H9 (cell line): ENCODE data around the gene MORC4. TPM values are rescaled to one million over a fixed set of nuclear protein-coding genes. Genes with fewer than 3 reads are reported as not detected.

Experiments
- DNase-seq: peaks from one replicate; pipeline ENCODE4 v3.0.0-alpha.2; 2017
- H2AFZ ChIP-seq: one replicate; pipeline ENCODE4 v1.6.1; 2013; ENCODE audit warnings: mild to moderate bottlenecking, low read length, control low read depth, moderate library complexity
- H2AK5ac ChIP-seq: 2 replicates; pipeline ENCODE4 v1.6.1; 2013; ENCODE audit warnings: low read length, control low read depth, mixed read lengths; ENCODE audit not compliant: insufficient read length
- H2BK120ac ChIP-seq: one replicate; pipeline ENCODE4 v1.6.1; 2013; ENCODE audit warnings: low read depth, mild to moderate bottlenecking, low read length, control low read depth, inconsistent platforms; ENCODE audit not compliant: poor library complexity, severe bottlenecking
- H2BK12ac ChIP-seq: 2 replicates; pipeline ENCODE4 v1.6.1; 2013; ENCODE audit warnings: low read length, control low read depth, mixed read lengths, low read depth; ENCODE audit not compliant: insufficient read length
- H2BK15ac ChIP-seq: 2 replicates; pipeline ENCODE4 v1.6.1; 2013; ENCODE audit warnings: low read depth, low read length, control low read depth
- H2BK20ac ChIP-seq: one replicate; pipeline ENCODE4 v1.6.1; 2013; ENCODE audit warnings: low read depth, mild to moderate bottlenecking, low read length, control low read depth, inconsistent platforms; ENCODE audit not compliant: poor library complexity, severe bottlenecking
- H2BK5ac ChIP-seq: 2 replicates; pipeline ENCODE4 v1.6.1; 2013; ENCODE audit warnings: low read length, control low read depth, mixed read lengths; ENCODE audit not compliant: insufficient read length
- H3K14ac ChIP-seq: 2 replicates; pipeline ENCODE4 v1.6.1; 2013; ENCODE audit warnings: low read length, control low read depth; ENCODE audit not compliant: insufficient read depth
- H3K18ac ChIP-seq: 2 replicates; pipeline ENCODE4 v1.6.1; 2013; ENCODE audit warnings: low read depth, mild to moderate bottlenecking, mixed read lengths, low read length, control low read depth; ENCODE audit not compliant: insufficient read length
- H3K23ac ChIP-seq: 2 replicates; pipeline ENCODE4 v1.6.1; 2013; ENCODE audit warnings: low read length, control low read depth, mixed read lengths, low read depth; ENCODE audit not compliant: insufficient read length
- H3K23me2 ChIP-seq: 2 replicates; pipeline ENCODE4 v1.6.1; 2013; ENCODE audit warnings: low read depth, mild to moderate bottlenecking, mixed read lengths, low read length, control low read depth; ENCODE audit not compliant: insufficient read length, poor library complexity, severe bottlenecking
- H3K27ac ChIP-seq: 2 replicates; pipeline ENCODE4 v1.5.1; 2013; ENCODE audit warnings: low read length, control low read depth, mixed read lengths, low read depth; ENCODE audit not compliant: insufficient read length
- H3K27me3 ChIP-seq: 2 replicates; pipeline ENCODE4 v1.6.1; 2013; ENCODE audit warnings: low read length, control low read depth, inconsistent platforms; ENCODE audit not compliant: insufficient read depth
- H3K4ac ChIP-seq: 2 replicates; pipeline ENCODE4 v1.6.1; 2013; ENCODE audit warnings: low read depth, mild to moderate bottlenecking, control low read depth, inconsistent platforms, low read length, moderate library complexity
- H3K4me1 ChIP-seq: 2 replicates; pipeline ENCODE4 v1.6.1; 2013; ENCODE audit warnings: low read length, control low read depth, inconsistent platforms; ENCODE audit not compliant: insufficient read depth
- H3K4me2 ChIP-seq: 2 replicates; pipeline ENCODE4 v1.6.1; 2013; ENCODE audit warnings: low read length, control low read depth, mixed read lengths; ENCODE audit not compliant: insufficient read length, insufficient read depth
- H3K56ac ChIP-seq: 2 replicates; pipeline ENCODE4 v1.6.1; 2013; ENCODE audit warnings: low read depth, mild to moderate bottlenecking, mixed read lengths, low read length, control low read depth; ENCODE audit not compliant: insufficient read length
- H3K79me1 ChIP-seq: 2 replicates; pipeline ENCODE4 v1.6.1; 2013; ENCODE audit warnings: low read depth, mild to moderate bottlenecking, moderate library complexity, low read length, control low read depth, inconsistent platforms; ENCODE audit not compliant: insufficient read depth, poor library complexity, severe bottlenecking
- H3K79me2 ChIP-seq: 2 replicates; pipeline ENCODE4 v1.6.1; 2013; ENCODE audit warnings: low read length, control low read depth, inconsistent platforms; ENCODE audit not compliant: insufficient read depth
- H3K9ac ChIP-seq: 2 replicates; pipeline ENCODE4 v1.6.1; 2013; ENCODE audit warnings: low read length, control low read depth, mixed read lengths; ENCODE audit not compliant: insufficient read length; ENCODE audit errors: extremely low read depth
- H3K9me3 ChIP-seq: one replicate; pipeline ENCODE4 v1.6.1; 2013; ENCODE audit warnings: low read depth, low read length, inconsistent platforms; ENCODE audit not compliant: control insufficient read depth
- H3T11ph ChIP-seq: one replicate; pipeline ENCODE4 v1.6.1; 2013; ENCODE audit warnings: mild to moderate bottlenecking, low read length, control low read depth, inconsistent platforms
- H4K20me1 ChIP-seq: one replicate; pipeline ENCODE4 v1.6.1; 2013; ENCODE audit not compliant: control insufficient read depth, insufficient read length, insufficient read depth
- H4K5ac ChIP-seq: 2 replicates; pipeline ENCODE4 v1.6.1; 2013; ENCODE audit warnings: low read depth, mild to moderate bottlenecking, mixed read lengths, low read length, control low read depth; ENCODE audit not compliant: insufficient read length
- H4K8ac ChIP-seq: replicated peaks from 2 replicates; pipeline ENCODE4 v1.6.1; 2013; ENCODE audit warnings: low read length, control low read depth, mixed read lengths, low read depth; ENCODE audit not compliant: insufficient read length
- H4K91ac ChIP-seq: 2 replicates; pipeline ENCODE4 v1.6.1; 2013; ENCODE audit warnings: low read depth, mild to moderate bottlenecking, moderate library complexity, mixed read lengths, low read length, control low read depth; ENCODE audit not compliant: insufficient read length
- H3K27ac Mint-ChIP-seq, 3 experiments: 2 replicates in 2 of 3; 3 replicates in 1 of 3; pipeline ENCODE4 v1.8.0; 2020 to 2021; ENCODE audit warnings: mixed read lengths in 3 of 3, mild to moderate bottlenecking in 1 of 3, moderate library complexity in 1 of 3
- H3K27me3 Mint-ChIP-seq: 2 replicates; pipeline ENCODE4 v1.8.0; 2021; ENCODE audit warnings: low read depth, mild to moderate bottlenecking, moderate library complexity, mixed read lengths
- H3K36me3 Mint-ChIP-seq, 3 experiments: 2 replicates in 2 of 3; 3 replicates in 1 of 3; pipeline ENCODE4 v1.8.0; 2020 to 2021; ENCODE audit warnings: low read depth in 3 of 3, mixed read lengths in 3 of 3; ENCODE audit not compliant: insufficient read depth in 1 of 3
- H3K4me1 Mint-ChIP-seq, 2 experiments: 2 replicates each; pipeline ENCODE4 v1.8.0; 2020; ENCODE audit warnings: mixed read lengths in 2 of 2
- H3K4me3 Mint-ChIP-seq, 2 experiments: 2 replicates in 1 of 2; 3 replicates in 1 of 2; pipeline ENCODE4 v1.8.0; 2020 to 2021; ENCODE audit warnings: mild to moderate bottlenecking in 2 of 2, mixed read lengths in 2 of 2, moderate library complexity in 1 of 2
- H3K9me3 Mint-ChIP-seq, 2 experiments: 2 replicates in 1 of 2; 3 replicates in 1 of 2; pipeline ENCODE4 v1.8.0; 2020; ENCODE audit warnings: mild to moderate bottlenecking in 2 of 2, mixed read lengths in 2 of 2, moderate library complexity in 1 of 2
- WGBS: extraction: QIAGEN DNeasy Blood & Tissue Kit; methylation state at CpG from one replicate; pipeline ENCODE4 v1.1.7; 2013; ENCODE audit warnings: missing lambda C conversion rate, low lambda C conversion rate, mixed read lengths; ENCODE audit not compliant: insufficient read length; ENCODE audit errors: extremely low coverage; 5-methylcytosine and 5-hydroxymethylcytosine counted together
- total RNA-seq: library from RNA; stranded (reverse); gene quantifications from 2 replicates; pipeline ENCODE4 v1.2.1, GENCODE V29; 2021
- TF ChIP-seq, protein P1 (sequence below): fragments of 200-600 bp; sonication (generic); conservative IDR thresholded peaks from 3 replicates; pipeline ENCODE4 v1.8.0; 2021; ENCODE audit warnings: antibody characterized with exemption, mild to moderate bottlenecking

MORC4 gene
- total RNA-seq, 1 experiment from 2014 or later, result 4.3 TPM

- Mint-ChIP-seq H3K27ac (0 out of 7 replicates have a peak within 1 kb of the TSS, but pooled peaks of 2 of the 3 experiments have one; percentile 11 to 41), H3K9me3 (peaks cover 0 to 57% of the 10 kb centered on the region in 2 experiments; a peak in 2 of 5 replicates), H3K36me3 (peaks cover 0 to 4% (median 0%) of the 10 kb centered on the region in 3 experiments; a peak in 2 of 7 replicates), H3K4me3 (no peak within 1 kb of the TSS), H3K27me3 (no peaks in the 10 kb centered on the region; the same call in 1 of the 2 replicates), H3K4me1 (peaks cover 9 to 10% of the 10 kb centered on the region in 2 experiments)
- Histone ChIP-seq H3K9ac (no peak within 1 kb of the TSS), H3T11ph (no peak within 1 kb of the TSS), H3K4ac (no peak within 1 kb of the TSS), H3K14ac (no peak within 1 kb of the TSS), H2AFZ (no peak within 1 kb of the TSS), H2BK20ac (no peak within 1 kb of the TSS), H4K8ac (no peak within 1 kb of the TSS), H3K27me3 (no peaks in the 10 kb centered on the region), H2BK12ac (no peak within 1 kb of the TSS), H3K23ac (no peak within 1 kb of the TSS), H3K4me1 (no peaks in the 10 kb centered on the region), H3K4me2 (no peak within 1 kb of the TSS), H4K20me1 (no peaks in the 10 kb centered on the region), H4K5ac (no peak within 1 kb of the TSS), H2AK5ac (no peak within 1 kb of the TSS), H3K23me2 (no peaks in the 10 kb centered on the region), H3K79me1 (no peaks in the 10 kb centered on the region), H2BK120ac (no peak within 1 kb of the TSS), H2BK5ac (no peak within 1 kb of the TSS), H3K9me3 (no peaks in the 10 kb centered on the region), H2BK15ac (no peak within 1 kb of the TSS), H3K27ac (no peak within 1 kb of the TSS), H3K79me2 (no peaks in the 10 kb centered on the region), H4K91ac (no peak within 1 kb of the TSS), H3K18ac (no peak within 1 kb of the TSS), H3K56ac (no peak within 1 kb of the TSS)
- no CpG with 5 or more reads among the region's 1 CpG for WGBS
- DNase-seq, result no peak
- TF ChIP-seq, protein P1, sequence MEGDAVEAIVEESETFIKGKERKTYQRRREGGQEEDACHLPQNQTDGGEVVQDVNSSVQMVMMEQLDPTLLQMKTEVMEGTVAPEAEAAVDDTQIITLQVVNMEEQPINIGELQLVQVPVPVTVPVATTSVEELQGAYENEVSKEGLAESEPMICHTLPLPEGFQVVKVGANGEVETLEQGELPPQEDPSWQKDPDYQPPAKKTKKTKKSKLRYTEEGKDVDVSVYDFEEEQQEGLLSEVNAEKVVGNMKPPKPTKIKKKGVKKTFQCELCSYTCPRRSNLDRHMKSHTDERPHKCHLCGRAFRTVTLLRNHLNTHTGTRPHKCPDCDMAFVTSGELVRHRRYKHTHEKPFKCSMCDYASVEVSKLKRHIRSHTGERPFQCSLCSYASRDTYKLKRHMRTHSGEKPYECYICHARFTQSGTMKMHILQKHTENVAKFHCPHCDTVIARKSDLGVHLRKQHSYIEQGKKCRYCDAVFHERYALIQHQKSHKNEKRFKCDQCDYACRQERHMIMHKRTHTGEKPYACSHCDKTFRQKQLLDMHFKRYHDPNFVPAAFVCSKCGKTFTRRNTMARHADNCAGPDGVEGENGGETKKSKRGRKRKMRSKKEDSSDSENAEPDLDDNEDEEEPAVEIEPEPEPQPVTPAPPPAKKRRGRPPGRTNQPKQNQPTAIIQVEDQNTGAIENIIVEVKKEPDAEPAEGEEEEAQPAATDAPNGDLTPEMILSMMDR, result no peak
These were observed 96.7 kb downstream of the MORC4 start, which contains the start of gene RIPPLY1 for GRCh38 chrX:106903291-106903824. RIPPLY1 (minus strand) TSS chrX:106903341; CDS start chrX:106903287, 54 bp downstream.
